ENCODE results near the gene FUT1. TPM values are rescaled to one million over a fixed set of nuclear protein-coding genes. Genes with fewer than 3 reads are reported as not detected.
A peak's percentile ranks its signal among the peaks of the same experiment; 100 is the strongest.

Gene FUT1
- total and polyA plus RNA-seq, 10 of the 15 experiments (the other 5 are each of a cell fraction or from before 2014, with no cell fraction given) = 0.01 TPM; not detected in 9

DNA sequence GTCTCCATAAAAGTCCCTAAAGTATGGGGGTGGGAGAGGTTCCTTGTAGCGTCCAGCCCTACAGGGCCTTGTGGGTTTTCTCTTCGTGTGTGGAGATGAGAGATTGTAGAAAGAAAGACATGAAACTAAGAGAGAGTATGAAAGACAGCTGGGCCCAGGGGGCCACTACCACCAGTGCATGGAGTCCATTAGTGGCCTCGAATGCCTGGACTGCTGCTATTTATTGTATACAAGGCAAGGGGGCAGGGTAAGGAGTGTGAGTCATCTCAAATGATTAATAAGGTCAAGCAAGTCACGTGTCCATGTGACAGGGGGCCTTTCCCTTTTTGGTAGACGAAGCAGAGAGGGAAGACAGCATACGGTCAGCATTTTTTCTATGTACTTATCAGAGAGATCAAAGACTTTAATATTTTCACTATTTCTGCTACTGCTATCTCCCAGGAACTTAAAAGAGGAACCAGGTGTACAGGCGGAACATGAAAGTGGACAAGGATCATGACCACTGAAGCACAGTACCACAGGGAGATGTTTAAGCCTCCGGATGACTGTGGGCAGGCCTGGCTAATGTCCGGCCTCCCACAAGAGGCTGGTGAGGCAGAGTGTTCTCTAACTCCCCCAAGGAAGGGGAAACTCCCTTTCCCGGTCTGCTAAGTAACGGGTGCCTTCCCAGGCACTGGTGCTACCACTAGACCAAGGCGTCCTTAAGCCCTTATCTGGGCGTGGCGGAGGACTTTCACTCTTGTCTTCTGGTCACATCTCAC, 28.4 kb upstream of the FUT1 start (continued):
- TF ChIP-seq TCF7 (IDR thresholded peaks at IDR 0.05; ENCODE audit: borderline replicate concordance) = no peak
- no peak for TF ChIP-seq PAX8 (IDR thresholded peaks at IDR 0.05)
- TF ChIP-seq, protein P1, sequence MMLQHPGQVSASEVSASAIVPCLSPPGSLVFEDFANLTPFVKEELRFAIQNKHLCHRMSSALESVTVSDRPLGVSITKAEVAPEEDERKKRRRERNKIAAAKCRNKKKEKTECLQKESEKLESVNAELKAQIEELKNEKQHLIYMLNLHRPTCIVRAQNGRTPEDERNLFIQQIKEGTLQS (IDR thresholded peaks at IDR 0.05; ENCODE audit: borderline replicate concordance, extremely low read depth, low read depth, low read length) = peak; percentile 31; the same call in 1 of the 2 replicates
- no peak for TF ChIP-seq MEF2A (IDR thresholded peaks at IDR 0.05; ENCODE audit: insufficient read depth, low read depth, low read length)
- TF ChIP-seq, protein P2, sequence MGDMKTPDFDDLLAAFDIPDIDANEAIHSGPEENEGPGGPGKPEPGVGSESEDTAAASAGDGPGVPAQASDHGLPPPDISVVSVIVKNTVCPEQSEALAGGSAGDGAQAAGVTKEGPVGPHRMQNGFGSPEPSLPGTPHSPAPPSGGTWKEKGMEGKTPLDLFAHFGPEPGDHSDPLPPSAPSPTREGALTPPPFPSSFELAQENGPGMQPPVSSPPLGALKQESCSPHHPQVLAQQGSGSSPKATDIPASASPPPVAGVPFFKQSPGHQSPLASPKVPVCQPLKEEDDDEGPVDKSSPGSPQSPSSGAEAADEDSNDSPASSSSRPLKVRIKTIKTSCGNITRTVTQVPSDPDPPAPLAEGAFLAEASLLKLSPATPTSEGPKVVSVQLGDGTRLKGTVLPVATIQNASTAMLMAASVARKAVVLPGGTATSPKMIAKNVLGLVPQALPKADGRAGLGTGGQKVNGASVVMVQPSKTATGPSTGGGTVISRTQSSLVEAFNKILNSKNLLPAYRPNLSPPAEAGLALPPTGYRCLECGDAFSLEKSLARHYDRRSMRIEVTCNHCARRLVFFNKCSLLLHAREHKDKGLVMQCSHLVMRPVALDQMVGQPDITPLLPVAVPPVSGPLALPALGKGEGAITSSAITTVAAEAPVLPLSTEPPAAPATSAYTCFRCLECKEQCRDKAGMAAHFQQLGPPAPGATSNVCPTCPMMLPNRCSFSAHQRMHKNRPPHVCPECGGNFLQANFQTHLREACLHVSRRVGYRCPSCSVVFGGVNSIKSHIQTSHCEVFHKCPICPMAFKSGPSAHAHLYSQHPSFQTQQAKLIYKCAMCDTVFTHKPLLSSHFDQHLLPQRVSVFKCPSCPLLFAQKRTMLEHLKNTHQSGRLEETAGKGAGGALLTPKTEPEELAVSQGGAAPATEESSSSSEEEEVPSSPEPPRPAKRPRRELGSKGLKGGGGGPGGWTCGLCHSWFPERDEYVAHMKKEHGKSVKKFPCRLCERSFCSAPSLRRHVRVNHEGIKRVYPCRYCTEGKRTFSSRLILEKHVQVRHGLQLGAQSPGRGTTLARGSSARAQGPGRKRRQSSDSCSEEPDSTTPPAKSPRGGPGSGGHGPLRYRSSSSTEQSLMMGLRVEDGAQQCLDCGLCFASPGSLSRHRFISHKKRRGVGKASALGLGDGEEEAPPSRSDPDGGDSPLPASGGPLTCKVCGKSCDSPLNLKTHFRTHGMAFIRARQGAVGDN (IDR thresholded peaks at IDR 0.05) = 0 out of 2 replicates have a peak, but pooled peaks have one; percentile 26
- peak; percentile 42 for TF ChIP-seq JUNB (IDR thresholded peaks at IDR 0.05)
- no peak for TF ChIP-seq BRCA1 (IDR thresholded peaks at IDR 0.05; ENCODE audit: low read depth, low read length)
- no peak for TF ChIP-seq WRNIP1 (IDR thresholded peaks at IDR 0.05; ENCODE audit: borderline replicate concordance, low read depth, low read length)
- peak; percentile 62 for TF ChIP-seq ATF7 (IDR thresholded peaks at IDR 0.05; ENCODE audit: low read depth)
- TF ChIP-seq, protein P3, sequence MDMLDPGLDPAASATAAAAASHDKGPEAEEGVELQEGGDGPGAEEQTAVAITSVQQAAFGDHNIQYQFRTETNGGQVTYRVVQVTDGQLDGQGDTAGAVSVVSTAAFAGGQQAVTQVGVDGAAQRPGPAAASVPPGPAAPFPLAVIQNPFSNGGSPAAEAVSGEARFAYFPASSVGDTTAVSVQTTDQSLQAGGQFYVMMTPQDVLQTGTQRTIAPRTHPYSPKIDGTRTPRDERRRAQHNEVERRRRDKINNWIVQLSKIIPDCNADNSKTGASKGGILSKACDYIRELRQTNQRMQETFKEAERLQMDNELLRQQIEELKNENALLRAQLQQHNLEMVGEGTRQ (IDR thresholded peaks at IDR 0.05; ENCODE audit: borderline replicate concordance, low read depth, low read length) = peak; percentile 52; the same call in 1 of the 2 replicates
- peak; percentile 75 to 86 for TF ChIP-seq BHLHE40 (IDR thresholded peaks at IDR 0.05; ENCODE audit: borderline replicate concordance in 1 of 2, low read depth in 2 of 2, low read length in 1 of 2)
- TF ChIP-seq SRF (IDR thresholded peaks at IDR 0.05; ENCODE audit: low read depth in 2 of 2, low read length in 2 of 2) = no peak
- TF ChIP-seq, protein P4, sequence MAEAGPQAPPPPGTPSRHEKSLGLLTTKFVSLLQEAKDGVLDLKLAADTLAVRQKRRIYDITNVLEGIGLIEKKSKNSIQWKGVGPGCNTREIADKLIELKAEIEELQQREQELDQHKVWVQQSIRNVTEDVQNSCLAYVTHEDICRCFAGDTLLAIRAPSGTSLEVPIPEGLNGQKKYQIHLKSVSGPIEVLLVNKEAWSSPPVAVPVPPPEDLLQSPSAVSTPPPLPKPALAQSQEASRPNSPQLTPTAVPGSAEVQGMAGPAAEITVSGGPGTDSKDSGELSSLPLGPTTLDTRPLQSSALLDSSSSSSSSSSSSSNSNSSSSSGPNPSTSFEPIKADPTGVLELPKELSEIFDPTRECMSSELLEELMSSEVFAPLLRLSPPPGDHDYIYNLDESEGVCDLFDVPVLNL (IDR thresholded peaks at IDR 0.05; ENCODE audit: low read depth, low read length) = no peak
- TF ChIP-seq NR2F1 (conservative IDR thresholded peaks at IDR 0.05) = peak; percentile 69; the same call in 1 of the 2 replicates
- TF ChIP-seq, protein P5, sequence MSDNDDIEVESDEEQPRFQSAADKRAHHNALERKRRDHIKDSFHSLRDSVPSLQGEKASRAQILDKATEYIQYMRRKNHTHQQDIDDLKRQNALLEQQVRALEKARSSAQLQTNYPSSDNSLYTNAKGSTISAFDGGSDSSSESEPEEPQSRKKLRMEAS (IDR thresholded peaks at IDR 0.05; ENCODE audit: low read depth, low read length) = peak; percentile 22; the same call in 1 of the 2 replicates
- TF ChIP-seq MTA3 (IDR thresholded peaks at IDR 0.05; ENCODE audit: borderline replicate concordance, low read length) = no peak
- no peak for TF ChIP-seq ESRRA (IDR thresholded peaks at IDR 0.05; ENCODE audit: low read length)
- no peak for TF ChIP-seq YY1 (IDR thresholded peaks at IDR 0.05; ENCODE audit: low read depth, low read length)
- TF ChIP-seq RUNX3 (IDR thresholded peaks at IDR 0.05; ENCODE audit: low read length) = peak; percentile 26; the same call in 1 of the 2 replicates
- TF ChIP-seq ZNF384 (IDR thresholded peaks at IDR 0.05; ENCODE audit: borderline replicate concordance, low read depth, low read length) = no peak
- TF ChIP-seq EP300 (IDR thresholded peaks at IDR 0.05; ENCODE audit: borderline replicate concordance in 1 of 2, control insufficient read depth in 1 of 2, low read depth in 2 of 2, low read length in 2 of 2) = no peak

All from GM12878 (cell line).